HG02938 (cell line): Measurements from ENCODE around the gene SRPK3.

Experiments
- ATAC-seq: cut with Tn5 transposase; IDR thresholded peaks from one replicate; pipeline ENCODE4 v1.9.1; 2021; ENCODE audit warnings: mild to moderate bottlenecking, moderate library complexity; ENCODE audit not compliant: unreplicated experiment

SRPK3 gene

GRCh38 chrX:153829799-153830639 lies 49.2 kb downstream of the SRPK3 start, which contains the start of gene PDZD4:
PDZD4 (minus strand) TSS chrX:153830544; CDS start chrX:153830298, 246 bp downstream.
- no peak for ATAC-seq

DNA sequence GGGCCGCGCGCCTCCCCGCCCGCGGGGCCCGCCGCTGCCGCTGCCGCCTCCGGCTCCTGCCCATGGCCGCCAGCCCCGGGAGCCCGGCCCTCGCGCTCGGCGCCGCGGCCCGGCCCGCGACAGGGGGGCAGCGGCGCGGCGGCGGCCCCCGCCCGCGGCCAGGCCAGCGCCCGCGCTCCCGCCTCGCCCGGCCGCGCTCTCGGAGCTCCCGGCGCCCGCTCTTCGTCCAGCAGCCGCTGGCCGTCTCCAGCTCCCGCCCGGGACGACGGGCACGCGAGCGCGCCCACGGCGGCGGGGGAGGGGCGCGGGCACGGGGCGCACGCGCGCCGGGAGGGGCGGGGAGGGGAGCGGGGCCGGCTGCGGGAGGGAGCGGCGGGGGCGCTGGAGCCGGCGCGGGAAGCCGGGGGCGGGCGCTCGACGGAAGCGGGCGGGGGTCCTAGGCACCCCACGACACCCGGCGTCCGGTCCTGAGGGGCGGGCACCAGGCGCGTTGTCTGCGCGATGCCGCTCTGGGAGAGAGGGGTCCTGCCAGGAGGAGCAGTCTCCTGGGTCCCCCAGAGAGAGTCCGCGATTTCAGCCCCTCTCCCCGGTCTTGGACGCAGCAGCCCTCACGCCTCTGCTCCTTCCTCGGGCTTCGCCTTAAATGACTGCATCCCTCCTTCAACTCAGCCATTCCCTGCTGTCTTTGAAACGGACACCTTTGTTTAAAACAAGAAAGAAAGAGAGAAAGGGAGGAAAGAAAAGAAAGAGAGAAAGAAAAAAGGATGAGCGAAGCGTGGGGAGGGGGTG lies 50.0 kb downstream of the SRPK3 start:
- ATAC-seq = no peak

- ATAC-seq = no peak
These were observed 50.7 kb downstream of the SRPK3 start for GRCh38 chrX:153831429-153832150.

DNA sequence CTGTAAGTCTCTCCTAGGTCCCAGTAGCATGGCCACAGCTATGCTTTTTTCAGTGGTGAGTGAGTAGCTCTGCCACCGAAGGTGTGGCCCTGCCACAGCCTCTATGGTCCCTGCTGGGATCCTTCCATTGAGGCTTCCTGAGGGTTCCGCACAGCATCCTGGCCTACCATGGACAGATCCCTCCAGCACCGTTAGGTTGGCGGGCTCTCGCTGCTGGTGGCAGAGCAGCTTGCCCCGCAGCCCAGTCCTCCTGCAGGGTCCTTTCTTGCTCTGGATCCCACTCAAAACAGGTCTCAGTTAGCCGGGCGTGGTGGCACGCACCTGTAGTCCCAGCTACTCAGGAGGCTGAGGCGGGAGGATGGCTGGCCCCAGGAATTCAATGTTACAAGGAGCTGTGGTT lies 51.9 kb downstream of the SRPK3 start:
- ATAC-seq = no peak
